HG03097 (cell line): ENCODE results near the gene MLLT3.

Experiments used
- ATAC-seq: cut with Tn5 transposase; IDR thresholded peaks from one replicate; pipeline ENCODE4 v1.9.1; 2021; ENCODE audit not compliant: unreplicated experiment, low FRiP score

MLLT3 gene

GRCh38 chr9:20524776-20525175 is 97.5 kb downstream of the MLLT3 start:
- no peak for ATAC-seq

- ATAC-seq: no peak
Observed at GRCh38 chr9:20518737-20519136, 103.6 kb downstream of the MLLT3 start.

- ATAC-seq: no peak
Observed at GRCh38 chr9:20513126-20513913, 109.0 kb downstream of the MLLT3 start.

GRCh38 chr9:20512636-20513035 is 109.7 kb downstream of the MLLT3 start:
- ATAC-seq: no peak

GRCh38 chr9:20512106-20512505 is 110.2 kb downstream of the MLLT3 start:
- ATAC-seq: no peak

GRCh38 chr9:20511686-20512085 is 110.6 kb downstream of the MLLT3 start:
- no peak for ATAC-seq

GRCh38 chr9:20509466-20509865 is 112.8 kb downstream of the MLLT3 start:
- no peak for ATAC-seq

- peak; percentile 76 for ATAC-seq
Observed at GRCh38 chr9:20508242-20508641, 114.1 kb downstream of the MLLT3 start.

GRCh38 chr9:20507431-20507830 is 114.9 kb downstream of the MLLT3 start:
- ATAC-seq: no peak

GRCh38 chr9:20506099-20506900 is 116.0 kb downstream of the MLLT3 start:
- ATAC-seq: no peak

GRCh38 chr9:20505574-20505973 is 116.7 kb downstream of the MLLT3 start:
- no peak for ATAC-seq

- ATAC-seq: no peak
Observed at GRCh38 chr9:20504930-20505329, 117.4 kb downstream of the MLLT3 start.

- ATAC-seq: no peak
Observed at GRCh38 chr9:20500101-20500500, 122.2 kb downstream of the MLLT3 start.

GRCh38 chr9:20499013-20499412 is 123.3 kb downstream of the MLLT3 start:
- no peak for ATAC-seq

GRCh38 chr9:20496328-20496727 is 126.0 kb downstream of the MLLT3 start:
- no peak for ATAC-seq

- no peak for ATAC-seq
Observed at GRCh38 chr9:20495098-20495497, 127.2 kb downstream of the MLLT3 start.

- no peak for ATAC-seq
Observed at GRCh38 chr9:20494035-20494434, 128.3 kb downstream of the MLLT3 start.

GRCh38 chr9:20492772-20493171 is 129.5 kb downstream of the MLLT3 start:
- ATAC-seq: no peak

- ATAC-seq: no peak
Observed at GRCh38 chr9:20491612-20492011, 130.7 kb downstream of the MLLT3 start.

GRCh38 chr9:20490246-20490834 is 132.0 kb downstream of the MLLT3 start:
- ATAC-seq: no peak

- ATAC-seq: no peak
Observed at GRCh38 chr9:20488691-20489090, 133.6 kb downstream of the MLLT3 start.
